Measurements from ENCODE around the gene INSL3. TPM values are rescaled to one million over a fixed set of nuclear protein-coding genes. Genes with fewer than 3 reads are reported as not detected.

Gene INSL3
- total RNA-seq, 1 donor from 2014 or later, result not detected

DNA sequence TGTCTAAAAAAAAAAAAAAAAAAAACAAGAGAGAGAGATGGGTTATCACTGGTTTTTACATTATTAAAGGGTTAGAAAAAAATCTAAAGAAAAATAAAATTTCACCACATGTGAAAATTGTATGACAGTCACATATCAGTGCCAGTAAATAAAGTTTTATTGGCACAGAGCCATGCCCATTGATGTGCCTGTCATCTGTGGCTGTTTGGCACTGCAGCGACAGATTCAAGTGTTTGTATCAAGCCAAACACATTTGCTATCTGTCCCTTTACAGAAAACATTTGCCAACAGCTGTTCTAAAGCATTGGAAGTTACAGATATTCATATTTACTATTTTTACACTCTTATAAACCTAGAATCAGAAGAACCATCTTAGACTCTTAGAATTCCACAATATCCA, 53.8 kb downstream of the INSL3 start:
- DNase-seq (ENCODE audit: low read depth) (no peak), FAIRE-seq (no peak)
- Histone ChIP-seq H3K4me3 (ENCODE audit: low read depth, low read length) (no peak overlapping the region), H3K27me3 (ENCODE audit: control insufficient read depth, insufficient read depth, low read length) (peaks cover 2% of the 10 kb centered on the region), H3K36me3 (ENCODE audit: control insufficient read depth, insufficient read depth, low read length) (no peaks in the 10 kb centered on the region)
- TF ChIP-seq, protein P1, sequence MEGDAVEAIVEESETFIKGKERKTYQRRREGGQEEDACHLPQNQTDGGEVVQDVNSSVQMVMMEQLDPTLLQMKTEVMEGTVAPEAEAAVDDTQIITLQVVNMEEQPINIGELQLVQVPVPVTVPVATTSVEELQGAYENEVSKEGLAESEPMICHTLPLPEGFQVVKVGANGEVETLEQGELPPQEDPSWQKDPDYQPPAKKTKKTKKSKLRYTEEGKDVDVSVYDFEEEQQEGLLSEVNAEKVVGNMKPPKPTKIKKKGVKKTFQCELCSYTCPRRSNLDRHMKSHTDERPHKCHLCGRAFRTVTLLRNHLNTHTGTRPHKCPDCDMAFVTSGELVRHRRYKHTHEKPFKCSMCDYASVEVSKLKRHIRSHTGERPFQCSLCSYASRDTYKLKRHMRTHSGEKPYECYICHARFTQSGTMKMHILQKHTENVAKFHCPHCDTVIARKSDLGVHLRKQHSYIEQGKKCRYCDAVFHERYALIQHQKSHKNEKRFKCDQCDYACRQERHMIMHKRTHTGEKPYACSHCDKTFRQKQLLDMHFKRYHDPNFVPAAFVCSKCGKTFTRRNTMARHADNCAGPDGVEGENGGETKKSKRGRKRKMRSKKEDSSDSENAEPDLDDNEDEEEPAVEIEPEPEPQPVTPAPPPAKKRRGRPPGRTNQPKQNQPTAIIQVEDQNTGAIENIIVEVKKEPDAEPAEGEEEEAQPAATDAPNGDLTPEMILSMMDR (IDR thresholded peaks at IDR 0.05; ENCODE audit: insufficient read depth, low read length, severe bottlenecking), result no peak

DNA sequence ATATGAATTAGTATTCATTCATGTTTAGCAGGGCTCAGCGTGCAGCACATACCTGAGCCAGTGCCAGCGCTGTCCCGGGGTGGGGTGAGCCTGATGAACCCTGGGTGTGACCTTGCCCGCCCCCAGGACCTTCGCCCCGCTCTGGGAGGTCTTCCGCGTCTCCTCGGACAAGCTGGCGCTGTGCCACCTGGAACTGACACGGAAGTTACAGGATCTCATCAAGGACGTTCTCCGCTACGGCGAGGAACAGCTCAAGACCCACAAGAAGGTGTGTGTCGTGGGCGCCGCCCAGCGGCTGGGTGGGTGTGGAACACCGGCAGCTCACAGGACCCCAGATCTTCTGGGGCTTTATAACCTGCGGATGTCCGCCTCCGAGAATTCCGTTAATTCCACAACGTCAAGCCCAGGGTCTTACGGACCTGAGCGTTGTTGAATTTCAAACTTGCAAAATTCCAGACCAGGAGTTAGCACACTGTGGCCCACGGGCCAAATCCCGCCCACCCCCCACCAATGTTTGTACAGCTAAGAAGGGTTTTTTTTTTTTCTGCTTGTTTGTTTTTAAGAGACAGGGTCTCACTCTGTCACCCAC, 54.7 kb downstream of the INSL3 start:
- Histone ChIP-seq H3K4me3 (ENCODE audit: low read depth, low read length) (no peak overlapping the region), H3K36me3 (ENCODE audit: control insufficient read depth, insufficient read depth, low read length) (no peaks in the 10 kb centered on the region), H3K27me3 (ENCODE audit: control insufficient read depth, insufficient read depth, low read length) (peaks cover 2% of the 10 kb centered on the region)
- DNase-seq (ENCODE audit: low read depth) (peak; percentile 66), FAIRE-seq (peak; percentile 40)
- TF ChIP-seq, protein P1 (IDR thresholded peaks at IDR 0.05; ENCODE audit: insufficient read depth, low read length, severe bottlenecking), result peak; percentile 98

Other genes starting within 250 kb of the INSL3 start
- gene UNC13A, start 133.2 kb downstream of the INSL3 start, total RNA-seq, result under 0.01 TPM in 1 of 2 replicates, not detected in the other
- 3.7 and 15.9 TPM in 2 replicates for gene MAP1S, start 102.0 kb downstream of the INSL3 start, total RNA-seq
- gene FCHO1, start 70.0 kb downstream of the INSL3 start, total RNA-seq, result 0.26 and 0.90 TPM in 2 replicates
- 11.6 and 27.4 TPM in 2 replicates for gene B3GNT3, start 26.4 kb downstream of the INSL3 start, total RNA-seq
- 0.26 TPM in 2 replicates for gene JAK3, start 26.5 kb upstream of the INSL3 start, total RNA-seq
- gene RPL18A, start 38.4 kb upstream of the INSL3 start, total RNA-seq, result 1,530 and 1,590 TPM in 2 replicates
- under 0.01 and 0.13 TPM in 2 replicates for gene SLC5A5, start 50.4 kb upstream of the INSL3 start, total RNA-seq
- 37.9 and 62.2 TPM in 2 replicates for gene CCDC124, start 111.5 kb upstream of the INSL3 start, total RNA-seq
- gene KCNN1, start 145.6 kb upstream of the INSL3 start, total RNA-seq, result not detected in 2 replicates
- gene ARRDC2, start 186.7 kb upstream of the INSL3 start, total RNA-seq, result 6.1 and 7.2 TPM in 2 replicates

All from bronchial epithelial cell (primary cell).